Dermis microvascular lymphatic vessel endothelial cell (primary cell): Measurements from ENCODE around the gene ACTN4. TPM values are rescaled to one million over a fixed set of nuclear protein-coding genes. Genes with fewer than 3 reads are reported as not detected.

Source experiments
- DNase-seq, 2 donors: peaks; one replicate each; pipeline versions ENCODE4 v3.0.0 to v3.0.0-alpha.2; 2010; ENCODE audit warnings: low read depth in 2 of 2
- total RNA-seq: library from RNA; depleted of rRNA; stranded (reverse); fragments of >200 nt; gene quantifications from 2 replicates; pipeline ENCODE4 v1.2.1, GENCODE V29; 2014

ACTN4 gene
- total RNA-seq, 1 donor from 2014 or later: 126 TPM

GRCh38 chr19:38635483-38636399 lies 11.7 kb upstream of the ACTN4 start:
- DNase-seq: no peak

- DNase-seq: no peak
These were observed 9.0 kb upstream of the ACTN4 start for GRCh38 chr19:38638461-38638860.

DNA sequence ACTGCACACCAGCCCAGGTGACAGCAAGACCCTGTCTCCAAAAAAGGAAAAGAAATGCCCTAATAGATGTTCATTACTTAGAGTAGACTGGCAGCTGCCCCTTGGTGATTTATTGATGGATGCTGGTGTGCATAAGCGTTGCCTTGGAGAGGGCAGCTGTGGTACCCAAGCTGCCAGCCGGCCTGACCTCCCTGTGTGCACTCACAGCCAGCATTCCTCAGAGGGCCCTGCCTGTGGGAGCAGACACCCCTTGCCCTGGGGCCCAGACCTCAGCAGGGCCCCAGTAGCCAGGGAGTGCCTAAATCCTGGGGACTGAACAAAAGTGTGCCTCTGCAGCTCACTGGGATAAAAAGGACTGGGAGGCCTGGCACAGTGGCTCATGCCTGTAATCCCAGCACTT lies 7.8 kb upstream of the ACTN4 start:
- DNase-seq: no peak

DNA sequence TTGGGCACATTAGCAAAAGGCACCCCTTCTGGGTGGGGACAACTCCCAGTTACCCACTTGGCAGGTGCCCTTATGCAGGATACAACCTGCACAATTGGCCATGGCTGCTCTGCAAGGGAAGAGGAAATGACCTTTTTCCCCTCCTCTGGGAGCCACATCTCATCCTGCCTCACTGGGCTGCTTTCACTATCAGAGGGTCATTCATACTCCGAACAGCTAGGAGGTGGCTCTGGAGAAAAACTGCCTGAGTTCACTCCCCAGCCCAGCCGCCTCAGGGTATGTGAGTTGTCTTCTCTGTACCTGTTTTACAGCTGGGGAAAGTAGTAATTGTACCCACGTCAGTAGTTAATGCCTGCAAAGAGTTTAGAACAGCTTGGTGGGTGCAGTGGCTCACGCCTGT lies 7.1 kb upstream of the ACTN4 start:
- DNase-seq: peak; percentile 59 to 71

DNA sequence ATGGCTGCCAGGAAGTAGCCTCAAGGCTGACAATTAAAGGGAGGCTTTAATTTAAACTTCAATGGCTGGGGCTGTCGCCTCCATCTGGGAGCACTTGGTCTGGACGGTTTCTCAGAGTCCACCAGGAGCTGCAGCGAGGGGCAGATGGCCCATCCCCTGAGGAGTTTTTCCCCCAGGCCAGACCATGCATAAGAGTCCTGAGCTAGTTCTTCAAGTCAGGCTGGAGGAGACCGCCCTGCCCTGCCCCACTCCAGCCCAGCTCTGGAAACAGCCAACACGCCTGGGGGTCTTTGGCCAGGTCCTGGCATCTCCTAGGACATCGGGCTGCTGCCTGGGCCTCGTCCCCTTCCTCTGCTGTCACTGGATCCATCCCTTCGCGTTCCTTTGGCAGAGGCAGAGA lies 5.3 kb upstream of the ACTN4 start:
- no peak for DNase-seq

GRCh38 chr19:38644719-38645118 lies 2.7 kb upstream of the ACTN4 start:
- no peak for DNase-seq

DNA sequence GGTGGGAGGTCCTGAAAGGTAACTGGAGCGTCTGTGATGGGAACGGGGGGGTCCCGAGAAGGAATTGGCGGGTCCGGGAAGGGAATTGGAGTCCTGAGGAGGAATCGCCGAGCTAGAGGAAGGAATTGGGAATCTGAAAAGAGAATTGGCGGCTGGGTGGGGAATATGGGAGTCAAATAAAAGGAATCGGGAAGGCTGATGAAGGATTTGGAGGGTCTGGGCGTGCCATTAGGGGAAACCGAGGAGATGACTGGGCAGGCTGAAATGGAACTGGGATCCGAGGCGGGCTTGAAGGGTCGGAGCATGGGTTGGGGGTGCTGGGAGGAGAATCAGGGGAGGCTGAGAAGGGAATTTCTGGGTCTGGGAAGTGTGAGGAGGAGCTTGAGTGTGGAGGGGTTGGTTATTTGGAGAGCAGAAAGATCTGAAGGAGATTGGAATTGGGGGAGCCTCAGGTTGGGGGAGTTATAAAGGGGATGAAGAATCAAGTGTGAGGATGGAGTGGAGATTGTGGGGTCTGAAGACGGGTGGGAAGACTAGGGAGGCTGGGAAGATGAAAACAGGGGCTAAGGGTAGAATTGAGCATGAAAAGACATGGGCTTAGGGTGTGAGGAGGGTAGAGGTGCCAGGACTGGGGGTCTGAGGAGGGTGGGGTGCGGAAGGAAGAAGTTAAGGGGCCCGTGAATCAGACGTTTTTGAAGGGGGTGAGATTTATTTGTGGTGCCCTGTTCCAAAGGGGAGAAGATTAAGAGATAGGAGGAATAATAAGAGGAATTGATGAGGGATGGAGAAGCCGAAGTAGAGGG lies 718 bp downstream of the ACTN4 start:
- DNase-seq: no peak

DNA sequence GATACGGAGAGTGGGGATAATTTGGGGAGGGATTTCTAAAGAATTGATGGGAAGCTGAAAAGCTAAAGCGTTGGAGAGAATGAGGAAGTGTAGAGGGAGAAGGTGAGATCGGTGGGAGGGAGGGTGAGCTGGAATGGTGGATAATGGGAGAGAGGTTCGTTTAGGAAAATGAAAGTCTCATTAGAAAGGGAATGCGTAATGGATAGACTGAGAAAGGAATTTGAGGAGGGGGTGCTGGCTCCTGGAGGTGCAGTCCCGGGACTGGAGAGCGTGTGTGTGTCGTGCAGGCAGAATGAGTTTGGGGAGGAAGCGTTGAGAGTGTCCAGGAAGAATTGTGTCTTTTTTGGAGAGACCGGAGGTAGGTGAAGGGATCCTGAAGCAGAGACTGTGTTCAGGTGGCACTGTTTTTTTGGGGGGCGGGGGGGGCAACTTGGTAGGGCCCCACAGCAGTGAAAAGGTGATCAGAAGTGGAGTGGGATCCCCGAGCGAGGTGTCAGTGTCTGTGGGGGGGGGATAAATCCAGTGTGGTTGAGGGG lies 1.4 kb downstream of the ACTN4 start:
- no peak for DNase-seq

GRCh38 chr19:38649305-38650171 lies 2.1 kb downstream of the ACTN4 start:
- DNase-seq: no peak

- DNase-seq: no peak
These were observed 2.8 kb downstream of the ACTN4 start for GRCh38 chr19:38650172-38650775.

GRCh38 chr19:38650911-38651584 lies 3.6 kb downstream of the ACTN4 start:
- DNase-seq: no peak

- no peak for DNase-seq
These were observed 5.7 kb downstream of the ACTN4 start for GRCh38 chr19:38653028-38653571.

GRCh38 chr19:38654628-38655055 lies 7.2 kb downstream of the ACTN4 start:
- peak in 1 of 2 donors; percentile 71 for DNase-seq

GRCh38 chr19:38655148-38655824 lies 7.8 kb downstream of the ACTN4 start:
- DNase-seq: peak in 1 of 2 donors; percentile 58

DNA sequence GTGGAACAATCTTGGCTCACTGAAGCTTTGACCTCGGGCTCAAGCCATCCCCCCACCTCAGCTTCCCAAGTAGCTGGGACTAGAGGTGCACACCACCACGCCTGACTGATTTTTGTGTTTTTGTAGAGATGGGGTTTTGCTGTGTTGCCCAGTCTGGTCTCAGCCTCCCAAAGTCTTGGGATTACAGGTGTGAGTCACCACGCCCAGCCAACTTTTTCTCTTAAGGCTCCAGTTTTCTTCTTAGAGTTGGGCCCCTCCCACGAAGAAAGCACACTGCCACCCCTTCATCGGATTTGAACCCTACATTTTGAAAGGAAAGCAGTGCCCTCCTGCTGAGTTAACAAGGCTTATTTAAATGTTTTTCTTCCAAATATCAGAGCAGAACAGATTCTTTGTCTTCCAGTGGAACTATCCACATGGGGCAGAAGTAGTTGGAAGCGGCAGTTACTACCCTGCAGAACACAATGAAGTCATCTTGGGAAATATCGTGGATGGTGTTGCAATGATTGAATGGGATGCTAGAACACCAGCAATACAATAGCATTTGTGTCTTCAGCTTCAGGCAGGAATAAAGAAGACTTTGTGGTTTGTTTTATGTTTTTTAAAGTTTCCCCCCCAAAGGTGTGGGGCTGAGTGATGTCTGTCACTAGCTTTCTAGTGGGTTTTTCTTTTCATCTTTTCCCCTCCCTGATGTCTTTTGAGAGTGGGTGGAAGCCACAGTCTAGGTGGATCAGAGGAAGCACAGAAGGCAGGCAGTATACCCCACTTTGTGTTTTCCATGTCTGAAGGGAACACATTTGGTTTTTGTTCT lies 8.9 kb downstream of the ACTN4 start:
- DNase-seq: no peak

DNA sequence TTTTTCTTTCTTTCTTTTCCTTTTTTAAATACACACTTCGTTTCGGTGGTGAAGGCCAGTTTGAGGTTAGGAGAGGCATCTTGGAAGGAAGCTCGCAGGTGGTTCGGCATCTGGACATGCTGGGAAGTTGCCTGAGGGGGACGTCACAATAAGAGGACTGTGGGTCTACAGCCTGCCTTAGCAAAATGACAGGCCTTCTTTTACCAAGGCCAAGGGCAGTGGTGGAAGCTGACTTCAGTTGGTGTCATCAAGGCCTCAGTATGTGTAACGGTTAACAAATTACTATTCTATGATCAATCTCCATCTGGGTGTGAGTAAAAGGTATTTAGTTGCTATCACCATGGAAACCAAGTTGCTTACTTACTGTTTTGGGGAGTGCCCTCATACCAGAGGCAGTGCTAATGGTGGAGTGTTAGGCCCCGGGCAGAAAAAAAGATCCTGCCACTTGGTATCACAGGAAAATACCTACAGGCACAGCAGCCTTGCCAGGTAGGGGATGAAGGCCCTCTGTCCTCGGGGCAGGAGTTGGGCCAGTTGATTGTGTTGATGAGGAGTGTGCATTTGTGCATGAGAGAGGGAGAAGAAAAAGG lies 10.3 kb downstream of the ACTN4 start:
- DNase-seq: no peak

- peak; percentile 66 to 97 for DNase-seq
These were observed 11.2 kb downstream of the ACTN4 start for GRCh38 chr19:38658462-38659306.
